GM21360 (cell line): ENCODE data around the gene SLK.

Source experiments
- ATAC-seq: cut with Tn5 transposase; IDR thresholded peaks from one replicate; pipeline ENCODE4 v1.9.1; 2021; ENCODE audit warnings: mild to moderate bottlenecking, moderate library complexity; ENCODE audit not compliant: unreplicated experiment

Gene SLK

GRCh38 chr10:104045151-104046089 is 78.5 kb downstream of the SLK start:
- ATAC-seq, result no peak

- no peak for ATAC-seq
Observed at GRCh38 chr10:104046651-104047050, 79.7 kb downstream of the SLK start.

GRCh38 chr10:104049504-104050250 is 82.7 kb downstream of the SLK start:
- no peak for ATAC-seq

- ATAC-seq, result no peak
Observed at GRCh38 chr10:104052431-104052830, 85.5 kb downstream of the SLK start.

- no peak for ATAC-seq
Observed at GRCh38 chr10:104053201-104053600, 86.3 kb downstream of the SLK start.

- ATAC-seq, result no peak
Observed at GRCh38 chr10:104054430-104054829, 87.5 kb downstream of the SLK start.

- ATAC-seq, result no peak
Observed at GRCh38 chr10:104056619-104057273, 89.8 kb downstream of the SLK start.

GRCh38 chr10:104057717-104058116 is 90.8 kb downstream of the SLK start:
- ATAC-seq, result no peak

- no peak for ATAC-seq
Observed at GRCh38 chr10:104059364-104059763, 92.4 kb downstream of the SLK start.

- no peak for ATAC-seq
Observed at GRCh38 chr10:104061196-104061595, 94.3 kb downstream of the SLK start.

- no peak for ATAC-seq
Observed at GRCh38 chr10:104065748-104066147, 98.8 kb downstream of the SLK start.

GRCh38 chr10:104066945-104067344 is 100.0 kb downstream of the SLK start:
- no peak for ATAC-seq

GRCh38 chr10:104067525-104067924 is 100.6 kb downstream of the SLK start:
- no peak for ATAC-seq

- no peak for ATAC-seq
Observed at GRCh38 chr10:104069613-104070012, 102.7 kb downstream of the SLK start.

- no peak for ATAC-seq
Observed at GRCh38 chr10:104072786-104073185, 105.8 kb downstream of the SLK start.

- no peak for ATAC-seq
Observed at GRCh38 chr10:104074505-104074904, 107.6 kb downstream of the SLK start.

GRCh38 chr10:104076743-104077160 is 109.8 kb downstream of the SLK start:
- no peak for ATAC-seq

GRCh38 chr10:104077247-104077646 is 110.3 kb downstream of the SLK start:
- ATAC-seq, result no peak

GRCh38 chr10:104077663-104078151 is 110.8 kb downstream of the SLK start:
- ATAC-seq, result no peak
